Left ventricle myocardium inferior (tissue), 1 donor: ENCODE measurements around the gene POLRMT. TPM values are rescaled to one million over a fixed set of nuclear protein-coding genes. Genes with fewer than 3 reads are reported as not detected.

Source experiments
- DNase-seq: peaks from one replicate; pipeline ENCODE4 v3.0.0-alpha.2; 2020
- H3K27ac ChIP-seq: fragments of 200-600 bp; replicated peaks from 2 replicates; pipeline ENCODE4 v1.8.0; 2021
- H3K27me3 ChIP-seq: fragments of 200-600 bp; 2 replicates; pipeline ENCODE4 v1.8.0; 2021; ENCODE audit warnings: low read depth
- H3K36me3 ChIP-seq: fragments of 200-600 bp; 2 replicates; pipeline ENCODE4 v1.8.0; 2021
- H3K4me1 ChIP-seq: fragments of 200-600 bp; 2 replicates; pipeline ENCODE4 v1.8.0; 2021
- H3K4me3 ChIP-seq: fragments of 200-600 bp; 2 replicates; pipeline ENCODE4 v1.8.0; 2021; ENCODE audit warnings: mild to moderate bottlenecking, moderate library complexity
- H3K9me3 ChIP-seq: fragments of 200-600 bp; replicated peaks from 2 replicates; pipeline ENCODE4 v1.8.0; 2021
- intact Hi-C: fragments of 100-400 bp; cut with micrococcal nuclease; formaldehyde crosslinking; loops from one replicate; pipeline ENCODE4 v1.11.0; 2022
- total RNA-seq: library from RNA; stranded (reverse); fragmentation: NEBNext Ultra II Directional; extraction: Animal tissue kit (Norgen Biotek cat#: 25700); gene quantifications from one replicate; pipeline ENCODE4 v1.2.1, GENCODE V29; 2021
- TF ChIP-seq, protein P1 (sequence below): fragments of 200-600 bp; IDR thresholded peaks from 2 replicates; pipeline ENCODE4 v1.8.0; 2021; ENCODE audit warnings: antibody characterized with exemption, mild to moderate bottlenecking, borderline replicate concordance
- donor health status: DM: no; HTN: yes; CAD: no; lungs with severe emphysema.

Gene POLRMT
- total RNA-seq, 1 donor from 2014 or later = 54.3 TPM

DNA sequence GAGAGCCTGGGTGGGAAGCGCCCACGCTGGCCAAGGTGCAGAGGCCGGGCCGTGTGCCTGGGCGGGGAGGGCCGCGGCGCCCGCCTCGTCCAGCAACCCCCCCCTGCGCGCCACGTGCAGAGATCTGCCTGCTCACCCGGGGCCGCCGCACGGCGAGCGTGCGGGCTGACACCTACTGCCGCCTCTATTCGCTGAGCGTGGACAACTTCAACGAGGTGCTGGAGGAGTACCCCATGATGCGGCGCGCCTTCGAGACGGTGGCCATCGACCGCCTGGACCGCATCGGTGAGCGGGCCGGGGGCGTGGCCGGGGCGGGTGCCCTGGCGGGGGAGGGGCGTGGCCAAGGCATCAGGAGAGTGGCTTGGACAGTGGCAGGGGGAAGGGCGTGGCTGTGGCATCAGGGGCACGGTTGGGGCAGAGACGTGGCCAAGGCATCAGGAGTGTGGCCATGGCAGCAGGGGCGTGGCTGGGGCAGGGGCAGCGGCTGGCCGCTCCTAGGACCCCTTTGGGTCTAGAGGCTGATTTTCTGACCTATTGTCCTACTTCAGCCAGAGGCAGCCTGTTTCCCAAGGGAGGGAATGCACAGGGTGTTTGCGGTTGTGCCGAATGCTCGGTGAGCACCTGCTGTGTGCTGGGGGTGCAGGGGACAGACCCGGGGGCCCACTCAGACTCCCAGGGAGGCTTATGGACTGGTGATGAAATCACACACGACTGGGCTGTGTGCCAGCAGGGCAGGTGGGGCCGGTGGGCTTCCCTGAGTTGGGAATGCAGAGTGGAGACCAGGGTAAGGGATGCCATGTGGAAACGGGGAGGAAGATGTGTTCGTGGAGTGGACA is 19.4 kb downstream of the POLRMT start:
- DNase-seq = no peak
- Histone ChIP-seq H3K27me3 (peaks cover 24% of the 10 kb centered on the region), H3K4me3 (no peak overlapping the region), H3K36me3 (peaks cover 22% of the 10 kb centered on the region), H3K9me3 (no peaks in the 10 kb centered on the region), H3K27ac (no peak overlapping the region), H3K4me1 (peaks cover 27% of the 10 kb centered on the region)
- TF ChIP-seq, protein P1, sequence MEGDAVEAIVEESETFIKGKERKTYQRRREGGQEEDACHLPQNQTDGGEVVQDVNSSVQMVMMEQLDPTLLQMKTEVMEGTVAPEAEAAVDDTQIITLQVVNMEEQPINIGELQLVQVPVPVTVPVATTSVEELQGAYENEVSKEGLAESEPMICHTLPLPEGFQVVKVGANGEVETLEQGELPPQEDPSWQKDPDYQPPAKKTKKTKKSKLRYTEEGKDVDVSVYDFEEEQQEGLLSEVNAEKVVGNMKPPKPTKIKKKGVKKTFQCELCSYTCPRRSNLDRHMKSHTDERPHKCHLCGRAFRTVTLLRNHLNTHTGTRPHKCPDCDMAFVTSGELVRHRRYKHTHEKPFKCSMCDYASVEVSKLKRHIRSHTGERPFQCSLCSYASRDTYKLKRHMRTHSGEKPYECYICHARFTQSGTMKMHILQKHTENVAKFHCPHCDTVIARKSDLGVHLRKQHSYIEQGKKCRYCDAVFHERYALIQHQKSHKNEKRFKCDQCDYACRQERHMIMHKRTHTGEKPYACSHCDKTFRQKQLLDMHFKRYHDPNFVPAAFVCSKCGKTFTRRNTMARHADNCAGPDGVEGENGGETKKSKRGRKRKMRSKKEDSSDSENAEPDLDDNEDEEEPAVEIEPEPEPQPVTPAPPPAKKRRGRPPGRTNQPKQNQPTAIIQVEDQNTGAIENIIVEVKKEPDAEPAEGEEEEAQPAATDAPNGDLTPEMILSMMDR = no peak
- intact Hi-C loops = no loop called here

DNA sequence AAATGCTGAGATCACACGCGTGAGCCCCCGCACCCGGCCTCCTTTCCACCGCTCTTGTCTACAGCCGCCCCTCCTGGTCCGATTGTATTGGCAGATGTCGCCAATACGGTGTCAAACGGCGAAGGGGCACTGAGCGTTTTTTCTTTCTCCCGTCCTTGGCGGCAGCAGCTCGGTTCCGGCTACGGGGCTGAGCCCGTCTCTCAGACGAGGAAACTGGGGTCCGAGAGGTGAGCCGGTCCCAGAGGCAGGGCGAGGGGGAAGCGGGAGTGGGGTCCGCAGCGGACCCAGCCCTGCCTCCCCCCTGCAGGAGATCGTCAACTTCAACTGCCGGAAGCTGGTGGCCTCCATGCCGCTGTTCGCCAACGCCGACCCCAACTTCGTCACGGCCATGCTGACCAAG is 20.4 kb downstream of the POLRMT start:
- Histone ChIP-seq H3K9me3 (no peaks in the 10 kb centered on the region), H3K4me1 (peaks cover 33% of the 10 kb centered on the region), H3K27me3 (peaks cover 24% of the 10 kb centered on the region), H3K36me3 (peaks cover 12% of the 10 kb centered on the region), H3K27ac (no peak overlapping the region), H3K4me3 (no peak overlapping the region)
- intact Hi-C loops = no loop called here
- TF ChIP-seq, protein P1 = no peak
- no peak for DNase-seq

- peak overlapping the region; percentile 67 for H3K27ac ChIP-seq
- DNase-seq = no peak
- H3K4me1 ChIP-seq = peaks cover 32% of the 10 kb centered on the region
- H3K27me3 ChIP-seq = peaks cover 16% of the 10 kb centered on the region
- H3K4me3 ChIP-seq = peak overlapping the region; percentile 50
- intact Hi-C loops = no loop called here
- no peaks in the 10 kb centered on the region for H3K9me3 ChIP-seq
- H3K36me3 ChIP-seq = no peaks in the 10 kb centered on the region
- TF ChIP-seq, protein P1 = no peak
These were observed 21.9 kb downstream of the POLRMT start for GRCh38 chr19:611481-611868.

DNA sequence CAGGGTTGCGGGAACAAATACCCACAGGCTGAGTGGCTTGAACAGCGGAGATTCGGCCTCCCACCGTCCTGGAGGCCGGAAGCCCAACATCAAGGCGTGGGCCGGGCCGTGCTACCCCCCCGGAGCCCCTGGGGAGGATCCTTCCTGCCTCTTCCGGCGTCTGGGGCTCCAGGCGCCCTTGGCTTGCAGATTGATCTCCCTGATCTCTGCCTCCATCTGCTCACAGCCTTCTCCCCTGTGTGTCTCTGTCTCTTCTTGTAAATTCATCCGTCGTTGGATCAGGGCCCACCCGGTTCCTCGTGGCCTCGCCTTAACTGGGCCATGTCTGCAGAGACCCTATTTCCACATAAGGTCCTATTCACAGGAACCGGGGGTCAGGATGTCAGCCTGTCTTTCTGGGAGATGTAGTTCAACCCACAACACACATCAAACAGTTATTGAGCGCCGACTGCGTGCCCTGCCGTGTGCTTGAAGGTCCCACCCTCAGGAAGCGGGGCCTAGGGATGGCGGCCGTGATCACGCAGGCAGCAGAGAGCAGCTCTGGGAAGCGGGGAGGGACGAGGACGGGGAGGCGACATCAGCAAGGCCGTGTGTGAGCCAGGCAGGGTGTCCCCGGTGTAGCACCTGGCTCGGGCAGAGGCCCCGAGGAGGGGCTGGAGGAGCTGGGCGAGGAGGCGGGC is 22.4 kb downstream of the POLRMT start:
- intact Hi-C loops = no loop called here
- peaks cover 30% of the 10 kb centered on the region for H3K4me1 ChIP-seq
- DNase-seq = peak; percentile 69
- peak overlapping the region; percentile 67 for H3K27ac ChIP-seq
- H3K27me3 ChIP-seq = peaks cover 14% of the 10 kb centered on the region
- TF ChIP-seq, protein P1 = no peak
- no peaks in the 10 kb centered on the region for H3K9me3 ChIP-seq
- peak overlapping the region; percentile 50 for H3K4me3 ChIP-seq
- no peaks in the 10 kb centered on the region for H3K36me3 ChIP-seq

GRCh38 chr19:610071-610800 is 23.1 kb downstream of the POLRMT start:
- H3K4me1 ChIP-seq = peaks cover 30% of the 10 kb centered on the region
- peak overlapping the region; percentile 67 for H3K27ac ChIP-seq
- H3K36me3 ChIP-seq = no peaks in the 10 kb centered on the region
- H3K27me3 ChIP-seq = peaks cover 9% of the 10 kb centered on the region
- intact Hi-C loops = no loop called here
- H3K4me3 ChIP-seq = peak overlapping the region; percentile 50
- no peak for DNase-seq
- TF ChIP-seq, protein P1 = no peak
- H3K9me3 ChIP-seq = no peaks in the 10 kb centered on the region
